PC-9 (cell line): ENCODE data around the gene GABRR3. TPM values are rescaled to one million over a fixed set of nuclear protein-coding genes. Genes with fewer than 3 reads are reported as not detected.

Source experiments
- BruUV-seq: library from RNA; stranded (reverse); fragments of 400-500 nt; replicated peaks from 2 replicates; lab custom pipeline; 2021; lab: Mats Ljungman, UMichigan
- CTCF ChIA-PET: fragments of 300-600 bp; sonication (Branson Sonifier 250); formaldehyde crosslinking; loops from one replicate; lab custom pipeline; 2022; ENCODE audit warnings: antibody characterized with exemption; lab: Charles Lee
- POLR2A ChIA-PET: fragments of 300-600 bp; sonication (Branson Sonifier 250); formaldehyde crosslinking; loops from one replicate; lab custom pipeline; 2022; ENCODE audit warnings: antibody characterized with exemption; ENCODE audit not compliant: unreplicated experiment; lab: Charles Lee
- DNase-seq, 2 experiments: peaks; one replicate each; pipeline versions ENCODE4 v3.0.0 to v3.0.0-alpha.2; 2015 to 2022; ENCODE audit warnings: mixed read lengths in 1 of 2
- H2AFZ ChIP-seq: fragments of 200-600 bp; sonication (generic); 2 replicates; pipeline ENCODE4 v1.8.1; 2017; ENCODE audit warnings: antibody characterized with exemption
- H3F3A ChIP-seq: fragments of 200-600 bp; sonication (generic); 2 replicates; pipeline ENCODE4 v1.8.1; 2017; ENCODE audit warnings: antibody characterized with exemption, mild to moderate bottlenecking, low read depth; ENCODE audit not compliant: insufficient read depth
- H3K27ac ChIP-seq: fragments of 200-600 bp; sonication (generic); 2 replicates; pipeline ENCODE4 v1.6.1; 2016; ENCODE audit warnings: mixed run types
- H3K27me3 ChIP-seq: fragments of 200-600 bp; sonication (generic); 2 replicates; pipeline ENCODE4 v1.6.1; 2016; ENCODE audit warnings: low read depth, mixed run types; ENCODE audit not compliant: insufficient read depth
- H3K36me3 ChIP-seq: fragments of 200-600 bp; sonication (generic); 2 replicates; pipeline ENCODE4 v1.6.1; 2016; ENCODE audit warnings: low read depth, mixed run types
- H3K4me1 ChIP-seq: fragments of 200-600 bp; sonication (generic); replicated peaks from 2 replicates; pipeline ENCODE4 v1.6.1; 2016; ENCODE audit warnings: mixed run types; ENCODE audit not compliant: insufficient read depth
- H3K4me2 ChIP-seq: fragments of 200-600 bp; sonication (generic); 2 replicates; pipeline ENCODE4 v1.6.1; 2017; ENCODE audit warnings: mixed run types
- H3K4me3 ChIP-seq: fragments of 200-600 bp; sonication (generic); 2 replicates; pipeline ENCODE4 v1.6.1; 2016; ENCODE audit warnings: mixed run types
- H3K79me2 ChIP-seq: fragments of 200-600 bp; sonication (generic); 2 replicates; pipeline ENCODE4 v1.6.1; 2017; ENCODE audit warnings: low read depth, mixed run types
- H3K9me2 ChIP-seq: fragments of 200-600 bp; sonication (generic); 2 replicates; pipeline ENCODE4 v1.8.1; 2017; ENCODE audit warnings: mild to moderate bottlenecking; ENCODE audit not compliant: insufficient read depth
- H3K9me3 ChIP-seq: fragments of 200-600 bp; sonication (generic); 2 replicates; pipeline ENCODE4 v1.8.1; 2016; ENCODE audit warnings: low read depth; ENCODE audit not compliant: insufficient read depth
- H4K20me1 ChIP-seq: fragments of 200-600 bp; sonication (generic); 2 replicates; pipeline ENCODE4 v1.8.1; 2017; ENCODE audit not compliant: insufficient read depth
- EZH2 ChIP-seq: fragments of 200-600 bp; sonication (generic); IDR thresholded peaks from 2 replicates; pipeline ENCODE4 v1.8.0; 2017; ENCODE audit warnings: antibody characterized with exemption, low read depth
- intact Hi-C: fragments of 100-400 bp; cut with micrococcal nuclease; formaldehyde crosslinking; loops from one replicate; pipeline ENCODE4 v1.10.0; 2022; ENCODE audit not compliant: unreplicated experiment
- total RNA-seq: library from RNA; stranded (reverse); gene quantifications from 2 replicates; pipeline ENCODE4 v1.2.3, GENCODE V29; 2021
- TF ChIP-seq, protein P1 (sequence below): fragments of 200-600 bp; sonication (generic); conservative IDR thresholded peaks from 2 replicates; pipeline ENCODE4 v1.6.1; 2017; ENCODE audit warnings: mixed run types, antibody characterized with exemption, mild to moderate bottlenecking, moderate library complexity

Gene GABRR3
- total RNA-seq, 1 experiment from 2014 or later: not detected

DNA sequence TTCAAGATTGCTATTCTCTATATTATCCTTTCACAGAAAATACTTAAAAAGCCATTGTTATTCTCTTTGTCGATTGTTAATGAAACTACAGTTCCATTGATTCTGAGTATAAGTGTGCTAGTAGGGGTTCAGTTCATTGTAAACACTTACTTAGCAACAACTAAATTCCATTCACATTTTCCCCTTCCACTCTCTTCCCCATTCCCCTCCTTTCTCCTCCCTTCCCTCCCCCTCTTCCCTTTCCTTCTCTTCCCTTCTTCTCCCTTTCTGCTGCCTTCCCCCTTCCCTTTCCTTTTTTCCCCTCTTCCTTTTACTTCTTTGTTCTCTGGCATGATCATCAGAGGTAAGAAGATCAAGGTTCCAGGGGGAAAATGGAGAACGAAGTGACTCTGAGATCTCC is 41.6 kb downstream of the GABRR3 start:
- BruUV-seq: no TSS peak
- CTCF ChIA-PET: no interaction called here
- POLR2A ChIA-PET: no interaction called here

DNA sequence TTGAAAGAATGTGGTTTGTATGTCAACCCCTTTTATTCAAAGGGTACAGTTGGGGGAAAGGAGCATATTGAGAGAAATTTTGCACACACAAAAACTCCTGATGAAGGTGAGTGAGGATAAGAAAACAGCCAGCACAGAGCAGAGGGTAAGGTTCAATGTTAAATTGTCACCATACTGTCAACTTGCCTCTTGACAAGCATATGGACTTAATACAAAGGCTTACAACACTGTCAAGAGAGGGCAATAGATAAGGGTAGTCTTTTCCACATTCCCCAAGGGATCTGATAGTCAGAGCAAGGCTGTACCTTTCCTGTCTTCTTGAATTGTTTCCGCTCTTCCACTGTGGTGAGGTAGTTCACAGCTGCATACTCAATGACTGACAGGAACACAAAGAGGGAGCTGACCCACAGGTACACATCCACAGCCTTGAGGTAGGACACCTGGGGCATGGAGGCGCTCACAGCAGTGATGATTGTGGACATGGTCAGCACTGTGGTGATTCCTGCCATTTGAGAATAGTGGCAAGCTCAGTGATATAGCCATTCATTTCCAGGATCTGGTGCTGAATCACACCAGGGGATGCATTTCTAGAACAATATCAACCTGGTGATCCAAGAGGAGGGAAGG is 42.5 kb downstream of the GABRR3 start:
- Histone ChIP-seq H3K9me3 (no peaks in the 10 kb centered on the region), H3K27ac (no peak overlapping the region), H3K4me3 (no peak overlapping the region), H3K9me2 (no peaks in the 10 kb centered on the region; the same call in 1 of the 2 replicates), H3F3A (no peaks in the 10 kb centered on the region), H3K4me2 (no peak overlapping the region), H3K27me3 (no peaks in the 10 kb centered on the region), H2AFZ (no peak overlapping the region), H3K36me3 (no peaks in the 10 kb centered on the region), H4K20me1 (no peaks in the 10 kb centered on the region), H3K79me2 (no peaks in the 10 kb centered on the region), H3K4me1 (no peaks in the 10 kb centered on the region)
- ChIA-PET CTCF (no interaction called here), POLR2A (interaction anchor here (0.5 kb wide), 1 partner anchor 169 kb away, joined by 3 read pairs; no protein-coding TSS in a partner anchor)
- no peak for DNase-seq
- intact Hi-C loops: no loop called here
- TF ChIP-seq, protein P1, sequence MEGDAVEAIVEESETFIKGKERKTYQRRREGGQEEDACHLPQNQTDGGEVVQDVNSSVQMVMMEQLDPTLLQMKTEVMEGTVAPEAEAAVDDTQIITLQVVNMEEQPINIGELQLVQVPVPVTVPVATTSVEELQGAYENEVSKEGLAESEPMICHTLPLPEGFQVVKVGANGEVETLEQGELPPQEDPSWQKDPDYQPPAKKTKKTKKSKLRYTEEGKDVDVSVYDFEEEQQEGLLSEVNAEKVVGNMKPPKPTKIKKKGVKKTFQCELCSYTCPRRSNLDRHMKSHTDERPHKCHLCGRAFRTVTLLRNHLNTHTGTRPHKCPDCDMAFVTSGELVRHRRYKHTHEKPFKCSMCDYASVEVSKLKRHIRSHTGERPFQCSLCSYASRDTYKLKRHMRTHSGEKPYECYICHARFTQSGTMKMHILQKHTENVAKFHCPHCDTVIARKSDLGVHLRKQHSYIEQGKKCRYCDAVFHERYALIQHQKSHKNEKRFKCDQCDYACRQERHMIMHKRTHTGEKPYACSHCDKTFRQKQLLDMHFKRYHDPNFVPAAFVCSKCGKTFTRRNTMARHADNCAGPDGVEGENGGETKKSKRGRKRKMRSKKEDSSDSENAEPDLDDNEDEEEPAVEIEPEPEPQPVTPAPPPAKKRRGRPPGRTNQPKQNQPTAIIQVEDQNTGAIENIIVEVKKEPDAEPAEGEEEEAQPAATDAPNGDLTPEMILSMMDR: no peak
- TF ChIP-seq EZH2: no peak
- no TSS peak for BruUV-seq

More for the DNA sequence above, 41.6 kb downstream of the GABRR3 start:
- Histone ChIP-seq H3F3A (no peaks in the 10 kb centered on the region), H3K9me2 (no peaks in the 10 kb centered on the region; the same call in 1 of the 2 replicates), H3K4me2 (no peak overlapping the region), H3K9me3 (no peaks in the 10 kb centered on the region), H3K27me3 (no peaks in the 10 kb centered on the region), H4K20me1 (no peaks in the 10 kb centered on the region), H3K27ac (no peak overlapping the region), H3K79me2 (no peaks in the 10 kb centered on the region), H2AFZ (no peak overlapping the region), H3K36me3 (no peaks in the 10 kb centered on the region), H3K4me3 (no peak overlapping the region), H3K4me1 (no peaks in the 10 kb centered on the region)
- no peak for DNase-seq
- intact Hi-C loops: no loop called here
- TF ChIP-seq, protein P1: no peak
- no peak for TF ChIP-seq EZH2

DNA sequence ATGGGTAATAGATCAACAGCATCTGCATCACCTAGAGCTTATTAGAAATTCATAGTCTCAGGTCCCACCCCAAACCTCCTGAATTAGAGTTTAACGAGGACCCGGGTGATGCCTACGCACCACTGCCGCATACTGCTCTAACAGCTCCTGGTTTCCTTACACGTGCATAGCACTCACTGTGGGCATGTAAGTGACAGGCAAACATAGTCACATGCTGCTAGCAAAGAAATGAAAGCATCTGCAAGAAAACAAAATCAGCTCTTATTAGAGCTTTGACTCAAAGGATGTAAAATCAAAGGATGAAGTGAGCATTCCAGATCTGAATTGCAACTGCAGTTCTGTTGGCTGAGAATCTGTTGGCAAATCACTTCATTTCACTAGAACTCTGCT is 43.8 kb downstream of the GABRR3 start:
- CTCF ChIA-PET: interaction anchor here (0.5 kb wide), 1 partner anchor 13 kb away, joined by 9 read pairs; no protein-coding TSS in a partner anchor
- no peak overlapping the region for H2AFZ ChIP-seq
- no peaks in the 10 kb centered on the region; the same call in 1 of the 2 replicates for H3K9me2 ChIP-seq
- no peak overlapping the region for H3K4me3 ChIP-seq
- H4K20me1 ChIP-seq: no peaks in the 10 kb centered on the region
- BruUV-seq: no TSS peak
- H3F3A ChIP-seq: no peaks in the 10 kb centered on the region
- no peaks in the 10 kb centered on the region for H3K4me1 ChIP-seq
- POLR2A ChIA-PET: no interaction called here
- no peak for DNase-seq
- H3K36me3 ChIP-seq: no peaks in the 10 kb centered on the region
- no peak for TF ChIP-seq EZH2
- intact Hi-C loops: no loop called here
- H3K27ac ChIP-seq: no peak overlapping the region
- no peak overlapping the region for H3K4me2 ChIP-seq
- H3K79me2 ChIP-seq: no peaks in the 10 kb centered on the region
- no peaks in the 10 kb centered on the region for H3K27me3 ChIP-seq
- no peaks in the 10 kb centered on the region for H3K9me3 ChIP-seq
